Neural crest cell (in vitro differentiated cells): ENCODE results near the gene VSX2. TPM values are rescaled to one million over a fixed set of nuclear protein-coding genes. Genes with fewer than 3 reads are reported as not detected.
"Not testable (repeated sequence)": the region's sequence is repeated elsewhere in the genome, so short reads cannot be mapped to it uniquely, and the experiment has no call there.

Experiments
- DNase-seq: peaks from one replicate; pipeline ENCODE4 v3.0.0; 2021; ENCODE audit warnings: low read depth, mixed read lengths, low spot score
- H3K27ac Mint-ChIP-seq: one replicate; pipeline ENCODE4 v1.8.0; 2021; ENCODE audit warnings: mild to moderate bottlenecking, mixed read lengths; ENCODE audit not compliant: unreplicated experiment
- H3K27me3 Mint-ChIP-seq: 2 replicates; pipeline ENCODE4 v1.8.0; 2021; ENCODE audit warnings: low read depth, mild to moderate bottlenecking, mixed read lengths
- H3K36me3 Mint-ChIP-seq: 2 replicates; pipeline ENCODE4 v1.8.0; 2021; ENCODE audit warnings: low read depth, mild to moderate bottlenecking, mixed read lengths
- H3K4me1 Mint-ChIP-seq: 2 replicates; pipeline ENCODE4 v1.8.0; 2021; ENCODE audit warnings: mixed read lengths
- H3K4me3 Mint-ChIP-seq: one replicate; pipeline ENCODE4 v1.8.0; 2021; ENCODE audit warnings: mild to moderate bottlenecking, mixed read lengths
- H3K9me3 Mint-ChIP-seq: 2 replicates; pipeline ENCODE4 v1.8.0; 2021; ENCODE audit warnings: mixed read lengths
- CTCF ChIP-seq: fragments of 200-600 bp; sonication (generic); conservative IDR thresholded peaks from 2 replicates; pipeline ENCODE4 v1.5.0; 2021; ENCODE audit warnings: antibody characterized with exemption, mild to moderate bottlenecking
- total RNA-seq: library from RNA; stranded (reverse); gene quantifications from 2 replicates; pipeline ENCODE4 v1.2.1, GENCODE V29; 2021

Gene VSX2
- total RNA-seq, 1 donor from 2014 or later = 0.89 TPM

GRCh38 chr14:74262076-74262475, 22.8 kb downstream of the VSX2 start:
- Mint-ChIP-seq H3K9me3 (no peaks in the 10 kb centered on the region), H3K36me3 (no peaks in the 10 kb centered on the region), H3K4me1 (no peaks in the 10 kb centered on the region), H3K27ac (no peak overlapping the region), H3K4me3 (no peak overlapping the region), H3K27me3 (peaks cover 33% of the 10 kb centered on the region)
- DNase-seq = no peak
- TF ChIP-seq CTCF = no peak

- Mint-ChIP-seq H3K27me3 (peaks cover 28% of the 10 kb centered on the region), H3K4me3 (no peak overlapping the region), H3K36me3 (no peaks in the 10 kb centered on the region), H3K9me3 (no peaks in the 10 kb centered on the region), H3K4me1 (peaks cover 6% of the 10 kb centered on the region), H3K27ac (no peak overlapping the region)
- no peak for TF ChIP-seq CTCF
- DNase-seq = no peak
These were observed 23.9 kb downstream of the VSX2 start for GRCh38 chr14:74263181-74263580.

GRCh38 chr14:74263921-74264320, 24.7 kb downstream of the VSX2 start:
- peaks cover 21% of the 10 kb centered on the region for H3K27me3 Mint-ChIP-seq
- DNase-seq = no peak

GRCh38 chr14:74265301-74265965, 26.2 kb downstream of the VSX2 start:
- Mint-ChIP-seq H3K4me3 (no peak overlapping the region), H3K9me3 (no peaks in the 10 kb centered on the region), H3K27ac (peak overlapping the region; percentile 92)

More at GRCh38 chr14:74263921-74264320, 24.7 kb downstream of the VSX2 start:
- H3K4me1 Mint-ChIP-seq = peaks cover 6% of the 10 kb centered on the region
- TF ChIP-seq CTCF = no peak
- no peaks in the 10 kb centered on the region for H3K9me3 Mint-ChIP-seq
- H3K36me3 Mint-ChIP-seq = no peaks in the 10 kb centered on the region
- H3K27ac Mint-ChIP-seq = no peak overlapping the region
- H3K4me3 Mint-ChIP-seq = no peak overlapping the region

GRCh38 chr14:74267588-74267987, 28.3 kb downstream of the VSX2 start:
- no peak overlapping the region for H3K4me3 Mint-ChIP-seq
- H3K27me3 Mint-ChIP-seq = no peaks in the 10 kb centered on the region
- H3K9me3 Mint-ChIP-seq = no peaks in the 10 kb centered on the region
- DNase-seq = no peak
- H3K4me1 Mint-ChIP-seq = peaks cover 11% of the 10 kb centered on the region
- H3K27ac Mint-ChIP-seq = no peak overlapping the region
- no peak for TF ChIP-seq CTCF
- no peaks in the 10 kb centered on the region for H3K36me3 Mint-ChIP-seq

More at GRCh38 chr14:74265301-74265965, 26.2 kb downstream of the VSX2 start:
- Mint-ChIP-seq H3K4me1 (peaks cover 6% of the 10 kb centered on the region), H3K27me3 (peaks cover 11% of the 10 kb centered on the region), H3K36me3 (no peaks in the 10 kb centered on the region)
- TF ChIP-seq CTCF = no peak
- DNase-seq = no peak

- not testable (repeated sequence) for H3K9me3 Mint-ChIP-seq, H3K4me3 Mint-ChIP-seq, H3K36me3 Mint-ChIP-seq, H3K27me3 Mint-ChIP-seq, DNase-seq
- Mint-ChIP-seq H3K27ac (peak overlapping the region; percentile 14), H3K4me1 (peaks cover 11% of the 10 kb centered on the region)
These were observed 31.3 kb downstream of the VSX2 start for GRCh38 chr14:74270382-74271177.
